Neural cell (in vitro differentiated cells): ENCODE data around the gene MXRA8. TPM values are rescaled to one million over a fixed set of nuclear protein-coding genes. Genes with fewer than 3 reads are reported as not detected.

Experiments used
- H2AFZ ChIP-seq: fragments of 200-600, 300-800 bp; sonication (generic), shearing (Covaris generic); 2 replicates; pipeline ENCODE4 v1.6.0; 2014; ENCODE audit warnings: low read depth, mild to moderate bottlenecking, antibody characterized with exemption, low read length, moderate library complexity
- H3F3A ChIP-seq: fragments of 200-600 bp; shearing (Covaris generic); 2 replicates; pipeline ENCODE4 v1.6.1; 2016; ENCODE audit warnings: mild to moderate bottlenecking, moderate library complexity, mixed read lengths, antibody characterized with exemption, low read length; ENCODE audit not compliant: insufficient read depth, poor library complexity, severe bottlenecking
- H3K27ac ChIP-seq: fragments of 200-600, 300-800 bp; sonication (generic), shearing (Covaris generic); 2 replicates; pipeline ENCODE4 v1.5.1; 2014; ENCODE audit warnings: mild to moderate bottlenecking, low read length, moderate library complexity
- H3K27me3 ChIP-seq: fragments of 300-800, 200-600 bp; sonication (generic), shearing (Covaris generic); 2 replicates; pipeline ENCODE4 v1.6.0; 2014; ENCODE audit warnings: mild to moderate bottlenecking, low read depth, low read length, moderate library complexity; ENCODE audit not compliant: insufficient read depth
- H3K36me3 ChIP-seq: fragments of 300-800, 200-600 bp; sonication (generic), shearing (Covaris generic); 2 replicates; pipeline ENCODE4 v1.5.1; 2014; ENCODE audit warnings: mild to moderate bottlenecking, antibody characterized with exemption, low read length, moderate library complexity; ENCODE audit not compliant: insufficient read depth
- H3K4me2 ChIP-seq: fragments of 300-800, 200-600 bp; sonication (generic), shearing (Covaris generic); 2 replicates; pipeline ENCODE4 v1.6.0; 2014; ENCODE audit warnings: mild to moderate bottlenecking, low read length
- H3K4me3 ChIP-seq: fragments of 300-800, 200-600 bp; sonication (generic), shearing (Covaris generic); 2 replicates; pipeline ENCODE4 v1.5.1; 2014; ENCODE audit warnings: mild to moderate bottlenecking, low read length, moderate library complexity
- H3K79me2 ChIP-seq: fragments of 200-600 bp; shearing (Covaris generic); replicated peaks from 2 replicates; pipeline ENCODE4 v1.6.0; 2014; ENCODE audit warnings: mild to moderate bottlenecking, low read length, moderate library complexity; ENCODE audit not compliant: insufficient read depth
- H3K9ac ChIP-seq: fragments of 300-800, 200-600 bp; sonication (generic), shearing (Covaris generic); 2 replicates; pipeline ENCODE4 v1.6.1; 2016; ENCODE audit warnings: mild to moderate bottlenecking, low read length, mixed read lengths
- H3K9me2 ChIP-seq: fragments of 200-600 bp; shearing (Covaris generic); 2 replicates; pipeline ENCODE4 v1.6.1; 2016; ENCODE audit warnings: mild to moderate bottlenecking, low read length, mixed read lengths; ENCODE audit not compliant: insufficient read depth
- H3K9me3 ChIP-seq: fragments of 200-600, 300-800 bp; sonication (generic), shearing (Covaris generic); 2 replicates; pipeline ENCODE4 v1.6.1; 2016; ENCODE audit warnings: mild to moderate bottlenecking, mixed run types, low read length, moderate library complexity, mixed read lengths
- H4K20me1 ChIP-seq: fragments of 200-600 bp; shearing (Covaris generic); 2 replicates; pipeline ENCODE4 v1.6.1; 2016; ENCODE audit warnings: mild to moderate bottlenecking, mixed run types; ENCODE audit not compliant: insufficient read depth
- CTCF ChIP-seq: fragments of 450-650 bp; IDR thresholded peaks from 2 replicates; pipeline ENCODE4 v1.5.1; 2014; ENCODE audit warnings: antibody characterized with exemption, mild to moderate bottlenecking, moderate library complexity; ENCODE audit not compliant: poor library complexity, severe bottlenecking
- EP300 ChIP-seq: fragments of 450-650 bp; conservative IDR thresholded peaks from 2 replicates; pipeline ENCODE4 v1.6.1; 2014; ENCODE audit warnings: antibody characterized with exemption, mild to moderate bottlenecking, moderate library complexity; ENCODE audit not compliant: poor library complexity, severe bottlenecking
- EZH2 ChIP-seq: fragments of 200-600, 300-800 bp; shearing (Covaris generic), sonication (generic); IDR thresholded peaks from 2 replicates; pipeline ENCODE4 v1.6.1; 2014; ENCODE audit warnings: antibody characterized with exemption, low read length, borderline replicate concordance, mild to moderate bottlenecking; ENCODE audit not compliant: insufficient read depth, poor library complexity, severe bottlenecking
- MXI1 ChIP-seq: fragments of 450-650 bp; conservative IDR thresholded peaks from 2 replicates; pipeline ENCODE4 v1.6.1; 2014; ENCODE audit warnings: antibody characterized with exemption, mild to moderate bottlenecking; ENCODE audit not compliant: poor library complexity, severe bottlenecking
- POLR2AphosphoS5 ChIP-seq: IDR thresholded peaks from 2 replicates; pipeline ENCODE4 v1.6.1; 2012
- RAD21 ChIP-seq: fragments of 450-650 bp; conservative IDR thresholded peaks from 2 replicates; pipeline ENCODE4 v1.6.1; 2014; ENCODE audit warnings: antibody characterized with exemption, mild to moderate bottlenecking, moderate library complexity
- SMC3 ChIP-seq: fragments of 450-650 bp; conservative IDR thresholded peaks from 2 replicates; pipeline ENCODE4 v1.6.1; 2014; ENCODE audit warnings: antibody characterized with exemption, mild to moderate bottlenecking, moderate library complexity; ENCODE audit not compliant: poor library complexity
- TAF1 ChIP-seq: IDR thresholded peaks from 2 replicates; pipeline ENCODE4 v1.6.1; 2012; ENCODE audit warnings: low read depth
- polyA plus RNA-seq: library from polyadenylated mRNA; depleted of rRNA; stranded (reverse); fragments of >200 nt; gene quantifications from 2 replicates; pipeline ENCODE4 v1.2.3, GENCODE V29; 2014
- TF ChIP-seq, protein P1 (sequence below): IDR thresholded peaks from 2 replicates; pipeline ENCODE4 v1.6.1; 2012; ENCODE audit warnings: borderline replicate concordance

MXRA8 gene
- polyA plus RNA-seq, 1 donor from 2014 or later = 1.7 TPM

DNA sequence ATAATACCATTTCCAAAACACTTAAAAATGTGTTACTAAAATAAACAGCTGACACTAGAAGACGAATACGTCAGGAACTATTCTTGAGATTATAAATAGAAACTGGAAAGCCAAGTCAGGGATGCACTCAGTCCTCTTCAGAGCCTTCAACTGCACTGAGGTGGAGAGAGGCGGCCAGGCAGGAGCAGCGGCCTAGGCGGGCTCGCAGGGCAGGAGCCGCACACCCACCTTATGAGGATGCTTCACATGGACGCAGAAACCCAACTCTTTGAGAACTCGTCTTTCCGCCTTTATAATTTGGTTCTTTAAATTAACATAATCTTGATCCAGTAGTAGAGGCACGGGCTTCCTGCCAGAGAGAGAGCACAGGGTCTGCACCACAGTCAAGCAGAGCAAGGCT is 36.8 kb upstream of the MXRA8 start:
- Histone ChIP-seq H3K9me3 (no peaks in the 10 kb centered on the region), H3K4me2 (no peak overlapping the region), H3K27me3 (no peaks in the 10 kb centered on the region), H3K36me3 (no peaks in the 10 kb centered on the region), H3K9me2 (no peaks in the 10 kb centered on the region), H4K20me1 (no peaks in the 10 kb centered on the region), H3K79me2 (peaks cover 30% of the 10 kb centered on the region), H3K4me3 (no peak overlapping the region), H3K27ac (no peak overlapping the region), H2AFZ (no peak overlapping the region), H3K9ac (no peak overlapping the region), H3F3A (no peaks in the 10 kb centered on the region)
- TF ChIP-seq EZH2 (no peak), SMC3 (no peak), TAF1 (no peak), CTCF (no peak), EP300 (no peak), RAD21 (no peak), MXI1 (no peak), POLR2AphosphoS5 (no peak)
- TF ChIP-seq, protein P1, sequence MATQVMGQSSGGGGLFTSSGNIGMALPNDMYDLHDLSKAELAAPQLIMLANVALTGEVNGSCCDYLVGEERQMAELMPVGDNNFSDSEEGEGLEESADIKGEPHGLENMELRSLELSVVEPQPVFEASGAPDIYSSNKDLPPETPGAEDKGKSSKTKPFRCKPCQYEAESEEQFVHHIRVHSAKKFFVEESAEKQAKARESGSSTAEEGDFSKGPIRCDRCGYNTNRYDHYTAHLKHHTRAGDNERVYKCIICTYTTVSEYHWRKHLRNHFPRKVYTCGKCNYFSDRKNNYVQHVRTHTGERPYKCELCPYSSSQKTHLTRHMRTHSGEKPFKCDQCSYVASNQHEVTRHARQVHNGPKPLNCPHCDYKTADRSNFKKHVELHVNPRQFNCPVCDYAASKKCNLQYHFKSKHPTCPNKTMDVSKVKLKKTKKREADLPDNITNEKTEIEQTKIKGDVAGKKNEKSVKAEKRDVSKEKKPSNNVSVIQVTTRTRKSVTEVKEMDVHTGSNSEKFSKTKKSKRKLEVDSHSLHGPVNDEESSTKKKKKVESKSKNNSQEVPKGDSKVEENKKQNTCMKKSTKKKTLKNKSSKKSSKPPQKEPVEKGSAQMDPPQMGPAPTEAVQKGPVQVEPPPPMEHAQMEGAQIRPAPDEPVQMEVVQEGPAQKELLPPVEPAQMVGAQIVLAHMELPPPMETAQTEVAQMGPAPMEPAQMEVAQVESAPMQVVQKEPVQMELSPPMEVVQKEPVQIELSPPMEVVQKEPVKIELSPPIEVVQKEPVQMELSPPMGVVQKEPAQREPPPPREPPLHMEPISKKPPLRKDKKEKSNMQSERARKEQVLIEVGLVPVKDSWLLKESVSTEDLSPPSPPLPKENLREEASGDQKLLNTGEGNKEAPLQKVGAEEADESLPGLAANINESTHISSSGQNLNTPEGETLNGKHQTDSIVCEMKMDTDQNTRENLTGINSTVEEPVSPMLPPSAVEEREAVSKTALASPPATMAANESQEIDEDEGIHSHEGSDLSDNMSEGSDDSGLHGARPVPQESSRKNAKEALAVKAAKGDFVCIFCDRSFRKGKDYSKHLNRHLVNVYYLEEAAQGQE = no peak

DNA sequence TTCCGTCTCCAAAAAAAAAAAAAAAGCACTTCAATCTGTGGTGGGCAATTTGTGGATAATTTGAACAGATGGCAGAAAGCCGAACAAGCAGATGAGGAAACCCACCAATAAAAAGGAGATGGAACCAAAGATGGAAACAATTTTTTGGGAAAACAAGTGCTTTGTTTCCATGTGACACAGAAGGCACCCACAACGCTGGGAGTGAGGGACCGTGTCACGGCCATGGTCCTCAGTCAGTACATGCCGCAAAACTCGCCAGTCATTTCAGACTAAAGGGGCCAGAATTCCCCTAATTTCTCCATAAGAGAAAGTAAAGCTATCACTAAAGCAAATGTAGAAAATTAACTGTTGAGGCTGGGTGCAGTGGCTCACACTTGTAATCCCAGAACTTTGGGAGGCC is 35.8 kb upstream of the MXRA8 start:
- H3K36me3 ChIP-seq = no peaks in the 10 kb centered on the region
- H3K4me3 ChIP-seq = no peak overlapping the region
- H3K79me2 ChIP-seq = peaks cover 25% of the 10 kb centered on the region
- H3K27me3 ChIP-seq = no peaks in the 10 kb centered on the region
- H4K20me1 ChIP-seq = no peaks in the 10 kb centered on the region
- no peak overlapping the region for H3K27ac ChIP-seq
- H3K4me2 ChIP-seq = no peak overlapping the region
- TF ChIP-seq TAF1 (no peak), EZH2 (no peak), RAD21 (no peak), EP300 (no peak), POLR2AphosphoS5 (no peak)
- TF ChIP-seq, protein P1 = no peak
- H3F3A ChIP-seq = no peaks in the 10 kb centered on the region
- H2AFZ ChIP-seq = no peak overlapping the region
- no peaks in the 10 kb centered on the region for H3K9me3 ChIP-seq
- no peak overlapping the region for H3K9ac ChIP-seq
- H3K9me2 ChIP-seq = no peaks in the 10 kb centered on the region
